GM21367 (cell line): ENCODE measurements around the gene CYBA.
"Not testable (repeated sequence)": the region's sequence is repeated elsewhere in the genome, so short reads cannot be mapped to it uniquely, and the experiment has no call there.

Experiments
- ATAC-seq: cut with Tn5 transposase; IDR thresholded peaks from one replicate; pipeline ENCODE4 v1.9.1; 2021; ENCODE audit not compliant: unreplicated experiment

The CYBA gene

GRCh38 chr16:88686439-88687253 lies 35.8 kb upstream of the CYBA start, which contains the start of gene SNAI3:
SNAI3 (minus strand) TSS chr16:88686507; CDS start chr16:88686406, 101 bp downstream.
- ATAC-seq, result no peak

- no peak for ATAC-seq
Observed at GRCh38 chr16:88686062-88686438, 35.2 kb upstream of the CYBA start.

GRCh38 chr16:88685156-88686061 lies 34.6 kb upstream of the CYBA start:
- no peak for ATAC-seq

- ATAC-seq, result no peak
Observed at GRCh38 chr16:88684569-88685155, 33.8 kb upstream of the CYBA start.

GRCh38 chr16:88681709-88682451 lies 31.0 kb upstream of the CYBA start:
- peak; percentile 51 for ATAC-seq

- no peak for ATAC-seq
Observed at GRCh38 chr16:88681084-88681680, 30.3 kb upstream of the CYBA start.

GRCh38 chr16:88680554-88681083 lies 29.8 kb upstream of the CYBA start:
- no peak for ATAC-seq

GRCh38 chr16:88678224-88678979 lies 27.5 kb upstream of the CYBA start:
- ATAC-seq, result no peak

GRCh38 chr16:88677721-88678120 lies 26.9 kb upstream of the CYBA start:
- ATAC-seq, result no peak

GRCh38 chr16:88676502-88677242 lies 25.8 kb upstream of the CYBA start:
- no peak for ATAC-seq

GRCh38 chr16:88673716-88674379 lies 23.0 kb upstream of the CYBA start:
- no peak for ATAC-seq

GRCh38 chr16:88672776-88673175 lies 21.9 kb upstream of the CYBA start:
- no peak for ATAC-seq

GRCh38 chr16:88671806-88672205 lies 21.0 kb upstream of the CYBA start:
- no peak for ATAC-seq

- ATAC-seq, result no peak
Observed at GRCh38 chr16:88669980-88670379, 19.1 kb upstream of the CYBA start.

- ATAC-seq, result not testable (repeated sequence)
Observed at GRCh38 chr16:88669493-88669892, 18.6 kb upstream of the CYBA start.

- ATAC-seq, result no peak
Observed at GRCh38 chr16:88667461-88667860, 16.6 kb upstream of the CYBA start.

GRCh38 chr16:88665570-88665969 lies 14.7 kb upstream of the CYBA start:
- ATAC-seq, result no peak

GRCh38 chr16:88665148-88665547 lies 14.3 kb upstream of the CYBA start:
- no peak for ATAC-seq
